ENCODE results near the gene MTMR3.
A peak's percentile ranks its signal among the peaks of the same experiment; 100 is the strongest.
"Not testable (repeated sequence)": the region's sequence is repeated elsewhere in the genome, so short reads cannot be mapped to it uniquely, and the experiment has no call there.

The MTMR3 gene

DNA sequence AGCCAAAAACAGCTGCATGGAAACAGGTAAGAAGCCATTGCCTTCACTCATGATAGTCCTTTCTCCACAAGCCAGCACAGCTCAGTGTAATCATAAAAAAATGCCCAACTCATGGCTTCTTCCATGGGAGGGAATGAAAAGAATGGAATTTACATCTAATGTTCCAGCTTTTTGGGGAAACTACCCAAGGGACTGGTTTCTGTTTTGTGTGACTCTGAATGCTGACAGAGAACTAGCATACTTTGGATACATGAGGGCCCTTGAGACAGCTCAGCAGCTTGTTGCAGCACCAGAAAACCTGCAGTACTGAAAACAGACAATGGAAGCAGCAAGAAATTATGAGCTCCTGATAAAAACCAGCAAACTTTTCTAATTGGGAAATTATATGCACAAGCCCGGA lies 173.0 kb downstream of the MTMR3 start:
- DNase-seq (ENCODE audit: low spot score): no peak

- DNase-seq (ENCODE audit: low spot score): no peak
Measured at GRCh38 chr22:30057375-30057774, 174.4 kb downstream of the MTMR3 start.

GRCh38 chr22:30059346-30060020 lies 176.5 kb downstream of the MTMR3 start:
- not testable (repeated sequence) for DNase-seq (ENCODE audit: low spot score)

- DNase-seq (ENCODE audit: low spot score): not testable (repeated sequence)
Measured at GRCh38 chr22:30061094-30061493, 178.1 kb downstream of the MTMR3 start.

DNA sequence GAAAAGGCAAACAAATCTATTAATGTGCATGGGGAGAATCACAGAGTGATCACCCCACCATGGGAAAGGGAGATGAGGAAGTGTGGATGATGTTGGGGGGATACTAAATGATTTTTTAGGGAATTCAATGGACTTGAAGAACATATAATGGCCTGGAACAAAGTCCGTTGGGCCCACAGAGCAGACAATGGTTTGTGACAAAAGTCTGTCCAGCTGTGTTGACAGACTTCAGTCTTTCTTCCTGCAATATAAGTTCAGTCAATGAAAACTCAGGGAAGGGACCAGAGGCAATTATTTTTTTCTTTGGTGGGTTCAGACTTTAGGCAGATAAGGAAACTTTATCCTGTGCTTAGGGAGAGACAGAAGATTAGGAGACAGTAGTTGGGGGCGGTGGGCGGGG lies 179.3 kb downstream of the MTMR3 start:
- no peak for DNase-seq (ENCODE audit: low spot score)

- DNase-seq (ENCODE audit: low spot score): no peak
Measured at GRCh38 chr22:30062950-30063349, 180.0 kb downstream of the MTMR3 start.

- DNase-seq (ENCODE audit: low spot score): no peak
Measured at GRCh38 chr22:30064172-30064571, 181.2 kb downstream of the MTMR3 start.

- no peak for DNase-seq (ENCODE audit: low spot score)
Measured at GRCh38 chr22:30073743-30074142, 190.8 kb downstream of the MTMR3 start.

DNA sequence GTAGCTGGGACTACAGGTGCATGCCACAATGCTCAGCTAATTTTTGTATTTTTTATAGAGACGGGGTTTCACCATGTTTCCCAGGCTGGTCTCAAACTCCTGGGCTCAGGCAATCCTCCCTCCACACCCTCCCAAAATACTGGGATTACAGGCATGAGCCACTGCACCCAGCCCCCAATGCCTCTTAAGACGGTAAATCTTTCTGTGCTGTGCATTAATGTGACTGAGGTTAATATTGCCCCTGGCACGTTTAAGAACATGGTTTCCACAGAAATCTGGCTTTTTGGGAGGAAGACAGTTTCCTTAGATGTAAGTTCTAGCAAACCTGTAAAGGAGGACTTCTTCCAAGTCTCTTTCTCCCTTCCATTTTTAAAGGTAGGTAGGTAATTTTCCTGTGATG lies 191.2 kb downstream of the MTMR3 start:
- no peak for DNase-seq (ENCODE audit: low spot score)

GRCh38 chr22:30074994-30075393 lies 192.0 kb downstream of the MTMR3 start:
- DNase-seq (ENCODE audit: low spot score): no peak

- DNase-seq (ENCODE audit: low spot score): no peak
Measured at GRCh38 chr22:30077279-30077880, 194.4 kb downstream of the MTMR3 start.

DNA sequence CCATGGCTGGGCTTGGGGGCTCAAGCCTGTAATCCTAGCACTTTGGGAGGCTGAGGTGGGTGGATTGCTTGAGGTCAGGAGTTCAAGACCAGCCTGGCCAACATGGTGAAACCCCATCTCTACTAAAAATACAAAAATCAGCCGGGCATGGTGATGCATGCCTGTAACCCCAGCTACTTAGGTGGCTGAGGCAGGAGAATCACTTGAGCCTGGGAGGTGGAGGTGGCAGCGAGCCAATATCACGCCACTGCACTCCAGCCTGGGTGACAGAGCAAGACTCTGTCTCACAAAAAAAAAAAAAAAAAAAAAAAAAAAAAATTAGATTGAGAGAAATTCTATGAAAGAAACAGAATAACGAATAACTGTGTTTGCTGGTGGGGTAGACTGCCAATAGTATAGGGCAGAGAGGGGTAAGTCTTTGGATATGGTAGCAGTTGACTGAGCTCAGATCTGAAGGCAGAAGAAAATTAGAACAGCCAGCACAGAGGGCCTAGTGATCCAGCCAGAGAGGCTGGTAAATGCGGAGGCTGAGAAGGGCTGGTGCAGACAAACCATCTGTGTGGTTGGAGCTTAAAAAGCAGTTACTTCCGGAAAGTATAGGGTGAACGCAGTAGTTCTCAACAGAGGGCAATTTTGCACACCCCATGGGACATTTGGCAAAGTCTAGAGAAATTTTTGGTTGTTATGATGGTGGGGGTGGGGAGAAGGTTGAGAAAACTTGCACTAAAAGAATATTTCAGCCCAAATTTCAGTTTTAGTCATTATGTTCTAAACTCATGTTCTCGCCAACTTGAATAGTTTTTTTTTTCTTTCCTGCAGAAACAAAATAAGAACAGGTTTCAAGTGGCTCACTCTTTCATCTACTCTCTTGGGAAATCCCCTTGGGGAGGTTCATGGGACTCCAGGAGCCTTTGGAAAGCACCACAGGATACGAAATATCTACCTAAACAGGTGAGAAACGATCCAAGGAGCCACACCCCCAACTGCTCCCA lies 195.6 kb downstream of the MTMR3 start:
- DNase-seq (ENCODE audit: low spot score): no peak

GRCh38 chr22:30079952-30080533 lies 197.1 kb downstream of the MTMR3 start, which contains the start of gene HORMAD2:
Gene HORMAD2 (plus strand): TSS chr22:30080464. CDS start chr22:30093953, 13,489 bp downstream.
- DNase-seq (ENCODE audit: low spot score): peak; percentile 94

All from iPS-NIHi11 (cell line).